H9 (cell line): Measurements from ENCODE around the gene CHST8. TPM values are rescaled to one million over a fixed set of nuclear protein-coding genes. Genes with fewer than 3 reads are reported as not detected.

Source experiments
- DNase-seq: peaks from one replicate; pipeline ENCODE4 v3.0.0-alpha.2; 2017
- H2AFZ ChIP-seq: one replicate; pipeline ENCODE4 v1.6.1; 2013; ENCODE audit warnings: mild to moderate bottlenecking, low read length, control low read depth, moderate library complexity
- H2AK5ac ChIP-seq: 2 replicates; pipeline ENCODE4 v1.6.1; 2013; ENCODE audit warnings: low read length, control low read depth, mixed read lengths; ENCODE audit not compliant: insufficient read length
- H2BK120ac ChIP-seq: one replicate; pipeline ENCODE4 v1.6.1; 2013; ENCODE audit warnings: low read depth, mild to moderate bottlenecking, low read length, control low read depth, inconsistent platforms; ENCODE audit not compliant: poor library complexity, severe bottlenecking
- H2BK12ac ChIP-seq: 2 replicates; pipeline ENCODE4 v1.6.1; 2013; ENCODE audit warnings: low read length, control low read depth, mixed read lengths, low read depth; ENCODE audit not compliant: insufficient read length
- H2BK15ac ChIP-seq: 2 replicates; pipeline ENCODE4 v1.6.1; 2013; ENCODE audit warnings: low read depth, low read length, control low read depth
- H2BK20ac ChIP-seq: one replicate; pipeline ENCODE4 v1.6.1; 2013; ENCODE audit warnings: low read depth, mild to moderate bottlenecking, low read length, control low read depth, inconsistent platforms; ENCODE audit not compliant: poor library complexity, severe bottlenecking
- H2BK5ac ChIP-seq: 2 replicates; pipeline ENCODE4 v1.6.1; 2013; ENCODE audit warnings: low read length, control low read depth, mixed read lengths; ENCODE audit not compliant: insufficient read length
- H3K14ac ChIP-seq: 2 replicates; pipeline ENCODE4 v1.6.1; 2013; ENCODE audit warnings: low read length, control low read depth; ENCODE audit not compliant: insufficient read depth
- H3K18ac ChIP-seq: 2 replicates; pipeline ENCODE4 v1.6.1; 2013; ENCODE audit warnings: low read depth, mild to moderate bottlenecking, mixed read lengths, low read length, control low read depth; ENCODE audit not compliant: insufficient read length
- H3K23ac ChIP-seq: 2 replicates; pipeline ENCODE4 v1.6.1; 2013; ENCODE audit warnings: low read length, control low read depth, mixed read lengths, low read depth; ENCODE audit not compliant: insufficient read length
- H3K23me2 ChIP-seq: 2 replicates; pipeline ENCODE4 v1.6.1; 2013; ENCODE audit warnings: low read depth, mild to moderate bottlenecking, mixed read lengths, low read length, control low read depth; ENCODE audit not compliant: insufficient read length, poor library complexity, severe bottlenecking
- H3K27ac ChIP-seq: 2 replicates; pipeline ENCODE4 v1.5.1; 2013; ENCODE audit warnings: low read length, control low read depth, mixed read lengths, low read depth; ENCODE audit not compliant: insufficient read length
- H3K27me3 ChIP-seq: 2 replicates; pipeline ENCODE4 v1.6.1; 2013; ENCODE audit warnings: low read length, control low read depth, inconsistent platforms; ENCODE audit not compliant: insufficient read depth
- H3K4ac ChIP-seq: 2 replicates; pipeline ENCODE4 v1.6.1; 2013; ENCODE audit warnings: low read depth, mild to moderate bottlenecking, control low read depth, inconsistent platforms, low read length, moderate library complexity
- H3K4me1 ChIP-seq: 2 replicates; pipeline ENCODE4 v1.6.1; 2013; ENCODE audit warnings: low read length, control low read depth, inconsistent platforms; ENCODE audit not compliant: insufficient read depth
- H3K4me2 ChIP-seq: 2 replicates; pipeline ENCODE4 v1.6.1; 2013; ENCODE audit warnings: low read length, control low read depth, mixed read lengths; ENCODE audit not compliant: insufficient read length, insufficient read depth
- H3K56ac ChIP-seq: 2 replicates; pipeline ENCODE4 v1.6.1; 2013; ENCODE audit warnings: low read depth, mild to moderate bottlenecking, mixed read lengths, low read length, control low read depth; ENCODE audit not compliant: insufficient read length
- H3K79me1 ChIP-seq: 2 replicates; pipeline ENCODE4 v1.6.1; 2013; ENCODE audit warnings: low read depth, mild to moderate bottlenecking, moderate library complexity, low read length, control low read depth, inconsistent platforms; ENCODE audit not compliant: insufficient read depth, poor library complexity, severe bottlenecking
- H3K79me2 ChIP-seq: 2 replicates; pipeline ENCODE4 v1.6.1; 2013; ENCODE audit warnings: low read length, control low read depth, inconsistent platforms; ENCODE audit not compliant: insufficient read depth
- H3K9ac ChIP-seq: 2 replicates; pipeline ENCODE4 v1.6.1; 2013; ENCODE audit warnings: low read length, control low read depth, mixed read lengths; ENCODE audit not compliant: insufficient read length; ENCODE audit errors: extremely low read depth
- H3K9me3 ChIP-seq: one replicate; pipeline ENCODE4 v1.6.1; 2013; ENCODE audit warnings: low read depth, low read length, inconsistent platforms; ENCODE audit not compliant: control insufficient read depth
- H3T11ph ChIP-seq: one replicate; pipeline ENCODE4 v1.6.1; 2013; ENCODE audit warnings: mild to moderate bottlenecking, low read length, control low read depth, inconsistent platforms
- H4K20me1 ChIP-seq: one replicate; pipeline ENCODE4 v1.6.1; 2013; ENCODE audit not compliant: control insufficient read depth, insufficient read length, insufficient read depth
- H4K5ac ChIP-seq: 2 replicates; pipeline ENCODE4 v1.6.1; 2013; ENCODE audit warnings: low read depth, mild to moderate bottlenecking, mixed read lengths, low read length, control low read depth; ENCODE audit not compliant: insufficient read length
- H4K8ac ChIP-seq: replicated peaks from 2 replicates; pipeline ENCODE4 v1.6.1; 2013; ENCODE audit warnings: low read length, control low read depth, mixed read lengths, low read depth; ENCODE audit not compliant: insufficient read length
- H4K91ac ChIP-seq: 2 replicates; pipeline ENCODE4 v1.6.1; 2013; ENCODE audit warnings: low read depth, mild to moderate bottlenecking, moderate library complexity, mixed read lengths, low read length, control low read depth; ENCODE audit not compliant: insufficient read length
- H3K27ac Mint-ChIP-seq, 3 experiments: 2 replicates in 2 of 3; 3 replicates in 1 of 3; pipeline ENCODE4 v1.8.0; 2020 to 2021; ENCODE audit warnings: mixed read lengths in 3 of 3, mild to moderate bottlenecking in 1 of 3, moderate library complexity in 1 of 3
- H3K27me3 Mint-ChIP-seq: 2 replicates; pipeline ENCODE4 v1.8.0; 2021; ENCODE audit warnings: low read depth, mild to moderate bottlenecking, moderate library complexity, mixed read lengths
- H3K36me3 Mint-ChIP-seq, 3 experiments: 2 replicates in 2 of 3; 3 replicates in 1 of 3; pipeline ENCODE4 v1.8.0; 2020 to 2021; ENCODE audit warnings: low read depth in 3 of 3, mixed read lengths in 3 of 3; ENCODE audit not compliant: insufficient read depth in 1 of 3
- H3K4me1 Mint-ChIP-seq, 2 experiments: 2 replicates each; pipeline ENCODE4 v1.8.0; 2020; ENCODE audit warnings: mixed read lengths in 2 of 2
- H3K4me3 Mint-ChIP-seq, 2 experiments: 2 replicates in 1 of 2; 3 replicates in 1 of 2; pipeline ENCODE4 v1.8.0; 2020 to 2021; ENCODE audit warnings: mild to moderate bottlenecking in 2 of 2, mixed read lengths in 2 of 2, moderate library complexity in 1 of 2
- H3K9me3 Mint-ChIP-seq, 2 experiments: 2 replicates in 1 of 2; 3 replicates in 1 of 2; pipeline ENCODE4 v1.8.0; 2020; ENCODE audit warnings: mild to moderate bottlenecking in 2 of 2, mixed read lengths in 2 of 2, moderate library complexity in 1 of 2
- WGBS: extraction: QIAGEN DNeasy Blood & Tissue Kit; methylation state at CpG from one replicate; pipeline ENCODE4 v1.1.7; 2013; ENCODE audit warnings: missing lambda C conversion rate, low lambda C conversion rate, mixed read lengths; ENCODE audit not compliant: insufficient read length; ENCODE audit errors: extremely low coverage; 5-methylcytosine and 5-hydroxymethylcytosine counted together
- total RNA-seq: library from RNA; stranded (reverse); gene quantifications from 2 replicates; pipeline ENCODE4 v1.2.1, GENCODE V29; 2021
- TF ChIP-seq, protein P1 (sequence below): fragments of 200-600 bp; sonication (generic); conservative IDR thresholded peaks from 3 replicates; pipeline ENCODE4 v1.8.0; 2021; ENCODE audit warnings: antibody characterized with exemption, mild to moderate bottlenecking

Gene CHST8
- total RNA-seq, 1 experiment from 2014 or later: 5.1 TPM

DNA sequence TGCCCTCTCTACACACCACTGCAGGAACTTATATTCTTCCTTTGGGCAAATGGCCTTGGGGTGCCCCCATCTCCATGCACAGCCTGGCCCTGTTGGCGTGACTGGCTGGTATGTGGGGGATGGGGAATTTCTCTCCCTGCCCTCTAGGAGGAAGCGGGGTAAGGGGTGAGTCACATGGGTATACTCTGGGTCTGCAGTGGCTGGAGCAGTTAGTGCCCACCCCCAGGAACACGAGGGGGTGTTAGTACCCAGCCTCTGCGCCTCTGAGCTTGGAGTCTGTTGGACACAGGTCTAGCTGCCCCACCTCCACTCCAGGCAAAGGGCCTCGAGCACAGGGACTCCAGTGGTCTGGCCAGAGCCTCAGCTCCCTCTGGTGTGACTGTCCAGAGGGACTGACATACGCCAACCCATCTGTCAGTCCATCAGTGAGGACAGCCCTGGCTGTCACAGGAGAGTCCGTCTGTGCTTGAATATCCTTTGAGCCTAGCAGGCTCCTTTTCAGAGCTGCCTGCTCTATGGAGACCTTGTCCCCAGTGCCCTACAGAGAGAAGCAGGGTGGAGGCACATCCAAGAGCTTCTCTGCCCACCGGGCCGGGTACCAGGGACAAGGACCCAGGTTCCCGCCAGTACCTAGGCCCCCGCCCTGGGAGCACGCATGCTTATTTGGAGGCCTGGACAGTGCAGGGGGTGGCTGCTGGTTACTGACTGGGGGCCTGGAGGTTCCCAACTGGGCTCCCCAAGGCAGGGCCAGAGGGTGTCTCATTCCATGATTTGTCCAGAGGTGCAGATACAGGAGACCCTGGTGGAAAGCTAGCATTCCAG, 66.6 kb downstream of the CHST8 start:
- Histone ChIP-seq H3K4me1 (no peaks in the 10 kb centered on the region; the same call in 1 of the 2 replicates), H3K9ac (no peak overlapping the region), H3T11ph (no peak overlapping the region), H3K18ac (no peak overlapping the region), H4K20me1 (no peaks in the 10 kb centered on the region), H4K5ac (no peak overlapping the region), H3K56ac (no peak overlapping the region), H2AFZ (no peak overlapping the region), H3K79me1 (no peaks in the 10 kb centered on the region), H3K4me2 (no peak overlapping the region), H4K8ac (no peak overlapping the region), H2AK5ac (no peak overlapping the region), H2BK5ac (no peak overlapping the region), H2BK120ac (no peak overlapping the region), H2BK12ac (no peak overlapping the region), H3K14ac (no peak overlapping the region), H3K23ac (no peak overlapping the region), H2BK20ac (no peak overlapping the region), H3K9me3 (no peaks in the 10 kb centered on the region), H3K79me2 (no peaks in the 10 kb centered on the region), H2BK15ac (no peak overlapping the region), H4K91ac (no peak overlapping the region), H3K23me2 (no peaks in the 10 kb centered on the region), H3K4ac (no peak overlapping the region), H3K27ac (no peak overlapping the region), H3K27me3 (no peaks in the 10 kb centered on the region)
- WGBS: no CpG with 5 or more reads among the region's 12 CpGs
- no peaks in the 10 kb centered on the region for H3K9me3 Mint-ChIP-seq
- no peak overlapping the region for H3K4me3 Mint-ChIP-seq
- no peak for DNase-seq
- peaks cover 4 to 13% of the 10 kb centered on the region in 2 experiments for H3K4me1 Mint-ChIP-seq
- TF ChIP-seq, protein P1, sequence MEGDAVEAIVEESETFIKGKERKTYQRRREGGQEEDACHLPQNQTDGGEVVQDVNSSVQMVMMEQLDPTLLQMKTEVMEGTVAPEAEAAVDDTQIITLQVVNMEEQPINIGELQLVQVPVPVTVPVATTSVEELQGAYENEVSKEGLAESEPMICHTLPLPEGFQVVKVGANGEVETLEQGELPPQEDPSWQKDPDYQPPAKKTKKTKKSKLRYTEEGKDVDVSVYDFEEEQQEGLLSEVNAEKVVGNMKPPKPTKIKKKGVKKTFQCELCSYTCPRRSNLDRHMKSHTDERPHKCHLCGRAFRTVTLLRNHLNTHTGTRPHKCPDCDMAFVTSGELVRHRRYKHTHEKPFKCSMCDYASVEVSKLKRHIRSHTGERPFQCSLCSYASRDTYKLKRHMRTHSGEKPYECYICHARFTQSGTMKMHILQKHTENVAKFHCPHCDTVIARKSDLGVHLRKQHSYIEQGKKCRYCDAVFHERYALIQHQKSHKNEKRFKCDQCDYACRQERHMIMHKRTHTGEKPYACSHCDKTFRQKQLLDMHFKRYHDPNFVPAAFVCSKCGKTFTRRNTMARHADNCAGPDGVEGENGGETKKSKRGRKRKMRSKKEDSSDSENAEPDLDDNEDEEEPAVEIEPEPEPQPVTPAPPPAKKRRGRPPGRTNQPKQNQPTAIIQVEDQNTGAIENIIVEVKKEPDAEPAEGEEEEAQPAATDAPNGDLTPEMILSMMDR: no peak
- no peaks in the 10 kb centered on the region for H3K36me3 Mint-ChIP-seq
- H3K27me3 Mint-ChIP-seq: peaks cover 20% of the 10 kb centered on the region
- peak overlapping the region in 2 of 3 experiments; percentile 53 to 87; a peak in 2 of 7 replicates for H3K27ac Mint-ChIP-seq
